Osteoblast (primary cell): ENCODE data around the gene PDE5A. TPM values are rescaled to one million over a fixed set of nuclear protein-coding genes. Genes with fewer than 3 reads are reported as not detected.
A peak's percentile ranks its signal among the peaks of the same experiment; 100 is the strongest.

Experiments used
- DNase-seq: peaks from one replicate; pipeline ENCODE4 v3.0.0; 2011; ENCODE audit warnings: low spot score, mixed read lengths; ENCODE audit not compliant: insufficient read length; ENCODE audit errors: missing footprints
- H2AFZ ChIP-seq: 2 replicates; pipeline ENCODE4 v1.6.0; 2011; ENCODE audit warnings: mild to moderate bottlenecking, low read length
- H3K27ac ChIP-seq: 2 replicates; pipeline ENCODE4 v1.5.1; 2011; ENCODE audit warnings: mild to moderate bottlenecking, low read depth, low read length, moderate library complexity
- H3K27me3 ChIP-seq: 2 replicates; pipeline ENCODE4 v1.6.0; 2012; ENCODE audit warnings: mild to moderate bottlenecking, control low read depth, inconsistent platforms, low read length, moderate library complexity; ENCODE audit not compliant: insufficient read depth
- H3K36me3 ChIP-seq: 2 replicates; pipeline ENCODE4 v1.5.1; 2011; ENCODE audit warnings: mild to moderate bottlenecking, low read length, control low read depth, moderate library complexity; ENCODE audit not compliant: insufficient read depth
- H3K4me1 ChIP-seq: 2 replicates; pipeline ENCODE4 v1.5.1; 2011; ENCODE audit warnings: mild to moderate bottlenecking, low read length, control low read depth, moderate library complexity; ENCODE audit not compliant: insufficient read depth
- H3K4me2 ChIP-seq: 2 replicates; pipeline ENCODE4 v1.6.0; 2011; ENCODE audit warnings: mild to moderate bottlenecking, low read length; ENCODE audit not compliant: insufficient read depth
- H3K4me3 ChIP-seq: fragments of 200-600 bp; sonication (generic); 3 replicates; pipeline ENCODE4 v1.5.1; 2012; ENCODE audit warnings: mild to moderate bottlenecking, low read length, inconsistent platforms; ENCODE audit not compliant: insufficient read depth
- H3K79me2 ChIP-seq: 2 replicates; pipeline ENCODE4 v1.6.0; 2012; ENCODE audit warnings: mild to moderate bottlenecking, low read length, control low read depth, inconsistent platforms; ENCODE audit not compliant: insufficient read depth
- H3K9me3 ChIP-seq: 2 replicates; pipeline ENCODE4 v1.5.1; 2011; ENCODE audit warnings: low read depth, low read length, control low read depth
- H4K20me1 ChIP-seq: 2 replicates; pipeline ENCODE4 v1.6.0; 2012; ENCODE audit warnings: mild to moderate bottlenecking, low read length, control low read depth; ENCODE audit not compliant: insufficient read depth
- total RNA-seq: library from RNA; depleted of rRNA; stranded (reverse); fragments of >200 nt; gene quantifications from 2 replicates; pipeline ENCODE4 v1.2.3, GENCODE V29; 2012
- TF ChIP-seq, protein P1 (sequence below): IDR thresholded peaks from 2 replicates; pipeline ENCODE4 v1.5.1; 2011; ENCODE audit warnings: mild to moderate bottlenecking, low read depth, low read length, moderate library complexity; ENCODE audit errors: extremely low read depth

The PDE5A gene
- 140 and 157 TPM in 2 replicates for total RNA-seq

DNA sequence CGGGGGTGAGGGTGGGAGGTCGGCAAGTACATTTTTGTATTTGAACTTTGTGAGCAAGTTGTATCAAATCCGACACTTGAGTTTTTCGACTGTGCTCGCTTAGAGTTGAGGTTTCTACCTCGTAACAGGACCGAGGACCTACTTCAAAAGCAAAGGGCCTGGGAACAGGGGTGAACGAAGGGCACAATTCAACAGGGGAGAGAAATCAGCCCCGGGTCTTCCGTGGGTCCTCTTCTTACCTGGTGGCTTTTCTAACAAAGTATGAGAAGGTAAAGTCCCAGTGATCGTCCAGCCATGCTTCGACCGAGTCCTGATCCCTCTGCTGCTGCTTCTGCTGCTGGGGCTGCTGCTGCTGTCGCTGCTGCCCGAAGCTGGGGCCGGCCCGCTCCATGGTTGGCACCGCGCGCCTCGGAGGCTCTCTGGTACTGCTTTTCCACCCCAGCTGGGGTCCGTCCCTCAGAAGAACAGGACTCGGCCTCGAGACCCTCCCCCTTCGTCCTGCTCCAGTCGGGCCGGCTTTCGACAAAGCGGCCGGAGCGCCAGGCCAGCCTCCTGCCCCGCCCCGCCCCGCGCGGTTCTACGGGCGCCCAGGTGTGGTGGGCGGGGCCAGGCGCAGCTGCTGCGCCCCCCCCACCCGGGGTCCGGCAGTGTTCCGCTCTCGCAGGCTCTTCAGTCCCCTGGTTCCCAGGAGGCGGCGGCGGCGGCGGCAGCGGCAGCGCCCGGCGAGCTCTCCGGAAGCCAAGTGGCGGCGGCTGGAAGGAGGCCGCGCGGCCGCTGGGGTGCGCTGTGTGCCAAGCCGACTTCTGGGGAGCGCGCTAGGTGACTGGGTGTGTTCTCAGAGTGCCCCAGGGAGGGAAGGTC is at the start of gene PDE5A:
Gene PDE5A (minus strand): TSS at position 524 of the 861 bp plus-strand sequence. CDS start 133 bp downstream, at position 391.
- DNase-seq = peak; percentile 93
- Histone ChIP-seq H4K20me1 (peaks cover 11% of the 10 kb centered on the region), H2AFZ (peak within 1 kb of the TSS; percentile 92), H3K27ac (peak within 1 kb of the TSS; percentile 87), H3K27me3 (no peaks in the 10 kb centered on the region), H3K36me3 (peaks cover 11% of the 10 kb centered on the region), H3K4me1 (peaks cover 24% of the 10 kb centered on the region), H3K79me2 (peaks cover 38% of the 10 kb centered on the region), H3K4me3 (peak within 1 kb of the TSS; percentile 94), H3K4me2 (peak within 1 kb of the TSS; percentile 91), H3K9me3 (no peaks in the 10 kb centered on the region)
- TF ChIP-seq, protein P1, sequence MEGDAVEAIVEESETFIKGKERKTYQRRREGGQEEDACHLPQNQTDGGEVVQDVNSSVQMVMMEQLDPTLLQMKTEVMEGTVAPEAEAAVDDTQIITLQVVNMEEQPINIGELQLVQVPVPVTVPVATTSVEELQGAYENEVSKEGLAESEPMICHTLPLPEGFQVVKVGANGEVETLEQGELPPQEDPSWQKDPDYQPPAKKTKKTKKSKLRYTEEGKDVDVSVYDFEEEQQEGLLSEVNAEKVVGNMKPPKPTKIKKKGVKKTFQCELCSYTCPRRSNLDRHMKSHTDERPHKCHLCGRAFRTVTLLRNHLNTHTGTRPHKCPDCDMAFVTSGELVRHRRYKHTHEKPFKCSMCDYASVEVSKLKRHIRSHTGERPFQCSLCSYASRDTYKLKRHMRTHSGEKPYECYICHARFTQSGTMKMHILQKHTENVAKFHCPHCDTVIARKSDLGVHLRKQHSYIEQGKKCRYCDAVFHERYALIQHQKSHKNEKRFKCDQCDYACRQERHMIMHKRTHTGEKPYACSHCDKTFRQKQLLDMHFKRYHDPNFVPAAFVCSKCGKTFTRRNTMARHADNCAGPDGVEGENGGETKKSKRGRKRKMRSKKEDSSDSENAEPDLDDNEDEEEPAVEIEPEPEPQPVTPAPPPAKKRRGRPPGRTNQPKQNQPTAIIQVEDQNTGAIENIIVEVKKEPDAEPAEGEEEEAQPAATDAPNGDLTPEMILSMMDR = peak; percentile 55

GRCh38 chr4:119676101-119676500 is 47.5 kb upstream of the PDE5A start:
- Histone ChIP-seq H4K20me1 (no peaks in the 10 kb centered on the region), H2AFZ (no peak overlapping the region), H3K27me3 (no peaks in the 10 kb centered on the region), H3K79me2 (no peaks in the 10 kb centered on the region), H3K4me2 (no peak overlapping the region), H3K4me1 (peaks cover 16% of the 10 kb centered on the region), H3K27ac (no peak overlapping the region), H3K4me3 (no peak overlapping the region), H3K9me3 (no peaks in the 10 kb centered on the region), H3K36me3 (no peaks in the 10 kb centered on the region)
- no peak for DNase-seq
- TF ChIP-seq, protein P1 = no peak

GRCh38 chr4:119675391-119675790 is 46.8 kb upstream of the PDE5A start:
- no peak for DNase-seq
- TF ChIP-seq, protein P1 = no peak
- peaks cover 16% of the 10 kb centered on the region for H3K4me1 ChIP-seq
- H2AFZ ChIP-seq = no peak overlapping the region
- no peak overlapping the region for H3K4me3 ChIP-seq
- H3K27me3 ChIP-seq = no peaks in the 10 kb centered on the region
- no peaks in the 10 kb centered on the region for H3K79me2 ChIP-seq
- no peaks in the 10 kb centered on the region for H3K36me3 ChIP-seq
- no peak overlapping the region for H3K27ac ChIP-seq
- H3K9me3 ChIP-seq = no peaks in the 10 kb centered on the region
- H4K20me1 ChIP-seq = no peaks in the 10 kb centered on the region
- no peak overlapping the region for H3K4me2 ChIP-seq

DNA sequence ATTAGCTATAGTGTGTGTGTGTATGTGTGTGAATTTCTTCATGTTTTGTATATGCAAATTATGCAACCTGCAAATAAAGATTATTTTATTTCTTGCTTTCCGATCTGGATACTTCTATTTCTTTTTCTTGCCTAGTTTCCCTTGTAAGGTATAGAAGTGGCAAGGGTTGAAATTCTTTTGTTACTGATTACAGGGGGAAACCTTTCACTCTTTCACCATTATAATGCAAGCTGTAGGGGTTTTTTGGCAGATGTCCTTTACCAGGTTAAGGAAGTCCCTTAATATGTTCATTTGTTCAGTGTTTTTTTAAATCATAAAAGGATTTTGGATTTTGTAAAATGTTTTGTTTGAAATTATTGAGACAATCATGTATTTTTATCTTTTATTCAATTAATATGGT is 44.3 kb upstream of the PDE5A start:
- H3K4me2 ChIP-seq = no peak overlapping the region
- TF ChIP-seq, protein P1 = no peak
- peaks cover 6% of the 10 kb centered on the region for H3K4me1 ChIP-seq
- no peak overlapping the region for H3K4me3 ChIP-seq
- no peaks in the 10 kb centered on the region for H4K20me1 ChIP-seq
- H3K27me3 ChIP-seq = no peaks in the 10 kb centered on the region
- no peaks in the 10 kb centered on the region for H3K36me3 ChIP-seq
- H2AFZ ChIP-seq = no peak overlapping the region
- no peaks in the 10 kb centered on the region for H3K79me2 ChIP-seq
- no peak for DNase-seq
- no peaks in the 10 kb centered on the region for H3K9me3 ChIP-seq
- H3K27ac ChIP-seq = no peak overlapping the region
